ENCODE data around the gene COX20. TPM values are rescaled to one million over a fixed set of nuclear protein-coding genes. Genes with fewer than 3 reads are reported as not detected.

Gene COX20
- total and polyA plus RNA-seq, 10 donors, result 20.7 to 45.4 (median 26.3) TPM

DNA sequence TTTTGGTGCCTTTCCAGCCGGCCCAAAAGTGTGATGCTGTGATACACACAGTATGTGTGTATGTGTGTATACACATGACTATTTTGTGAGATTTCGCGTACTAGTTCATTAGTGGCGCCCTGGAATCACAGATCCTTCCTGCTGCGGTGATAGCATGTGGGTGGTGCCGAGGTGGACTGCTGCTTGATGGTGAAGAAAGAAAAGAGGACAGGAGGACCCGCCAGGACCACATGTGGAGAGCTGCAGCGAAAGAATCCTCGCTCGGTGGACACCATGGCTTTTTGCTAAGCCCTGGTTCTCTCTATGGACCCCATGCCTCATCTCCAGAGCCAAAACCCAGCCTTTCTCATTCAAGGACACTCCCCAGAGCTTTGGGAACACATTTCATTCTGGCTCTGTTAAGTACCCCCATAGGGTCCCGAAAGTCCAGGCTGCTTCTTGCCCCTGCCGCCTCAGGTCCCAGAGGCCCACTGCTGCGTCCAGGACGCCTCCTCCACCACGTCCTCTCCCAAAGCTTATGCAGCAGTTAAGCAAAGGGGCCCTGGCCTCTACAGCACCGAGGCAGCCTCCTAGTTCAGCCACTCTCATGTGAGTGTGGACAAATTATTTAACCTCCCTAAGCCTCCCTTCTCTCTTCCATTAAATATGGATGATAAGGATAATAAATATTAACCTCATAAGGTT is 32.8 kb upstream of the COX20 start:
- no peaks in the 10 kb centered on the region for H3K9me3 ChIP-seq
- peaks cover 0 to 10% (median 5%) of the 10 kb centered on the region in 6 donors for H3K4me1 ChIP-seq
- peaks cover 0 to 42% (median 2%) of the 10 kb centered on the region in 7 donors for H3K27me3 ChIP-seq (replicated peaks in 1 of 7)
- DNase-seq, result peak; percentile 41
- TF ChIP-seq POLR2A (IDR thresholded peaks at IDR 0.05) (no peak), CTCF (IDR thresholded peaks at IDR 0.05 in 8 of 11, conservative IDR thresholded peaks at IDR 0.05 in 3 of 11) (no peak), POLR2AphosphoS5 (IDR thresholded peaks at IDR 0.05) (no peak)
- H3K27ac ChIP-seq, result no peak overlapping the region
- H3K36me3 ChIP-seq, result no peaks in the 10 kb centered on the region
- H3K4me3 ChIP-seq, result no peak overlapping the region
- intact Hi-C loops (cut with DNase I; ENCODE audit: low total_unique reads), result loop anchor here (5.0 kb wide), 1 partner anchor 240 kb away; no protein-coding TSS in a partner anchor
- WGBS, 5 donors, result 76 to 83% (median 79%) methylated on average over 16 of the region's 16 CpGs

DNA sequence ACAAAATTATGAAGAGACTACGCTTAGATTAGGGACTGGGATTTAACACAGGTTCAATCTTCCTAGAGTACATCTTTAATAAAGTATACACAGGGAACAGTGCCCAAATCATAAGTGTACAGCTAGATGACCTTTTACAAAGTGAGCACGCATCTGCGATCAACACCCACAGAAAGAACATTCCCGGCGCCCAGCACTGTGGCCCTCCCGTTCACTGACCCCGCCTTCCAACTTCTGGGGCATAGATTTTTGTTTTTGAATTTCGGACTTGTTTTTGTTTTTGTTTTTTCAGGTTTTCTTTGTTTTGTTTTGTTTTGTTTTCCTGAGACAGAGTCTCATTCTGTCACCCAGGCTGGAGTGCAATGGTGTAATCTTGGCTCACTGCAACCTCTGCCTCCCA is 30.6 kb upstream of the COX20 start:
- Histone ChIP-seq H3K36me3 (no peaks in the 10 kb centered on the region), H3K4me1 (peaks cover 0 to 10% (median 5%) of the 10 kb centered on the region in 6 donors), H3K9me3 (no peaks in the 10 kb centered on the region), H3K27me3 (replicated peaks in 1 of 7) (peaks cover 0 to 60% (median 5%) of the 10 kb centered on the region in 7 donors), H3K4me3 (no peak overlapping the region), H3K27ac (no peak overlapping the region)
- intact Hi-C loops (cut with DNase I; ENCODE audit: low total_unique reads), result loop anchor here (5.0 kb wide), 1 partner anchor 237 kb away; no protein-coding TSS in a partner anchor
- WGBS, 5 donors, result 88 to 93% (median 91%) methylated on average over 8 of the region's 8 CpGs
- TF ChIP-seq CTCF (IDR thresholded peaks at IDR 0.05 in 8 of 11, conservative IDR thresholded peaks at IDR 0.05 in 3 of 11), result no peak
- no peak for TF ChIP-seq POLR2A (IDR thresholded peaks at IDR 0.05)
- no peak for TF ChIP-seq POLR2AphosphoS5 (IDR thresholded peaks at IDR 0.05)
- DNase-seq, result no peak

DNA sequence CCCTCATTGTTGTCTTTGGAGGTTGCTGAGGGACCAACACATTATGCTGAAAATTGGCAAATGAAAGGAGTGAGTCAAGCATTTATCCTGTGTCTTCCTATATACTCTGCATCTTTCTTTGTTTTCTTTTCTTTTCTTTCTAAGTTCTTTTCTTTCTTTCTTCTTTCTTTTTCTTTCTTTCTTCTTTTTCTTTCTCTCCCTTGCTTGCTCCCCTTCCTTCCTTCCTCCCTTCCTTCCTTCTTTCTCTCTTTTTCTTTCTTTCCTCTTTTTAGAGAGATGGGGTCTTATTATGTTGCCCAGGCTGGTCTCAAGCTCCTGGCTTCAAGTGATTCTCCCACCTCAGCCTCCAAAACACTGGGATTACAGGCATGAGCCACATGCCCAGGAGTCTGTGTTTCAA is 28.3 kb upstream of the COX20 start:
- no peak for TF ChIP-seq POLR2AphosphoS5 (IDR thresholded peaks at IDR 0.05)
- no peak for TF ChIP-seq POLR2A (IDR thresholded peaks at IDR 0.05)
- TF ChIP-seq CTCF (IDR thresholded peaks at IDR 0.05 in 8 of 11, conservative IDR thresholded peaks at IDR 0.05 in 3 of 11), result no peak
- no peak for DNase-seq
- intact Hi-C loops (cut with DNase I; ENCODE audit: low total_unique reads), result no loop called here
- no peaks in the 10 kb centered on the region for H3K4me1 ChIP-seq
- no peak overlapping the region for H3K27ac ChIP-seq
- no peaks in the 10 kb centered on the region for H3K9me3 ChIP-seq
- H3K4me3 ChIP-seq, result no peak overlapping the region
- H3K27me3 ChIP-seq (replicated peaks in 1 of 7), result peaks cover 0 to 66% (median 5%) of the 10 kb centered on the region in 7 donors
- H3K36me3 ChIP-seq, result no peaks in the 10 kb centered on the region

DNA sequence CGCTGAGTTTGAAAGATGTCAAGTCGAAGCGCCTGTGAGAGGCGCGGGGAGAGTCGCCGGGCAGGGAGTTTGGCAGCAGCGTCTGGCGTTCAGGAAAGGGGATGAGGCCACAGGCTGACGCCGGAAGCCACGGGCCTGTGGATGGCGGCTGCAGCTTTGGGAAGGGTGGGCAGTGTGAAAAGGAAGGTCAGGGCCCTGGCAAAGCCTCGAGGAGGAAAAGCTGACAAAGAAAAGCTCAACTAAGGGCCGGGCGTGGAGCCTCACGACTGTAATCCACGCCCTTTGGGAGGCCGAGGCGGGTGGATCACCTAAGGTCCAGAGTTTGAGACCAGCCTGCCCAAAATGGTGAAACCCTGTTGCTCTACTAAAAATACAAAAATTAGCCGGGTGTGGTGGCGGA is 25.2 kb upstream of the COX20 start:
- Histone ChIP-seq H3K4me1 (peaks cover 0 to 7% (median 4%) of the 10 kb centered on the region in 6 donors), H3K27ac (no peak overlapping the region), H3K36me3 (no peaks in the 10 kb centered on the region), H3K27me3 (replicated peaks in 1 of 7) (peaks cover 0 to 79% (median 5%) of the 10 kb centered on the region in 7 donors), H3K4me3 (no peak overlapping the region), H3K9me3 (no peaks in the 10 kb centered on the region)
- peak; percentile 54 for DNase-seq
- TF ChIP-seq CTCF (IDR thresholded peaks at IDR 0.05 in 8 of 11, conservative IDR thresholded peaks at IDR 0.05 in 3 of 11), result no peak
- no peak for TF ChIP-seq POLR2A (IDR thresholded peaks at IDR 0.05)
- TF ChIP-seq POLR2AphosphoS5 (IDR thresholded peaks at IDR 0.05), result no peak
- intact Hi-C loops (cut with DNase I; ENCODE audit: low total_unique reads), result no loop called here
- 81 to 84% (median 82%) methylated on average over 22 of the region's 22 CpGs for WGBS, 5 donors

Data from spleen (tissue), 11 donors.